ENCODE results near the gene CFAP100.

- TF ChIP-seq POLR2A (IDR thresholded peaks at IDR 0.05) (no peak), CTCF (IDR thresholded peaks at IDR 0.05) (no peak)
Observed at GRCh38 chr3:126392246-126392645, 2.5 kb upstream of the CFAP100 start.

Measured in esophagus squamous epithelium (tissue), 4 donors.